ENCODE data around the gene SFXN3. TPM values are rescaled to one million over a fixed set of nuclear protein-coding genes. Genes with fewer than 3 reads are reported as not detected.

The SFXN3 gene
- total RNA-seq, 1 donor from 2014 or later, result 13.4 TPM

DNA sequence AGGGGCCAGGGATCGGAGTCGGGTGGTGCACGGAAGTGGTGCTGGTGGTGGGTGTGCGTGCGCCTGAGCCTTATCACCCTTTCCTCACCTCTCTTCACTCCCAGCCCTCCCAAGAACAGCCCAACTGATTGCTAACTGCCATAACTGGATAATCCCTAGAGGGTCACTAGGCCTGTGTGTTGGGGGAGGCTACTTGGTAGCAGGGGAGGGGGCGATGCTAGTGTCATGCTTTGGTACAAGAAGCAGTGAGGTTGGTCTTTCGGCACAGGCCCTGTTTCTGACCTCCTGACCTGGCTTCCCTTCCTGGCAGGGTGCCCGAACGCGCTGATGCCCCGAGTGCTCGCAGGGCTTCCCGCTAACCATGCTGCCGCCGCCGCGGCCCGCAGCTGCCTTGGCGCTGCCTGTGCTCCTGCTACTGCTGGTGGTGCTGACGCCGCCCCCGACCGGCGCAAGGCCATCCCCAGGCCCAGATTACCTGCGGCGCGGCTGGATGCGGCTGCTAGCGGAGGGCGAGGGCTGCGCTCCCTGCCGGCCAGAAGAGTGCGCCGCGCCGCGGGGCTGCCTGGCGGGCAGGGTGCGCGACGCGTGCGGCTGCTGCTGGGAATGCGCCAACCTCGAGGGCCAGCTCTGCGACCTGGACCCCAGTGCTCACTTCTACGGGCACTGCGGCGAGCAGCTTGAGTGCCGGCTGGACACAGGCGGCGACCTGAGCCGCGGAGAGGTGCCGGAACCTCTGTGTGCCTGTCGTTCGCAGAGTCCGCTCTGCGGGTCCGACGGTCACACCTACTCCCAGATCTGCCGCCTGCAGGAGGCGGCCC is 31.4 kb downstream of the SFXN3 start:
- Histone ChIP-seq H3K27ac (replicated peaks) (peak overlapping the region; percentile 99), H3K4me1 (peaks cover 79% of the 10 kb centered on the region), H3K27me3 (ENCODE audit: low read depth) (peaks cover 38% of the 10 kb centered on the region), H3K4me3 (peak overlapping the region; percentile 88), H3K9me3 (replicated peaks) (no peaks in the 10 kb centered on the region), H3K36me3 (no peaks in the 10 kb centered on the region)
- DNase-seq, result peak; percentile 60
- TF ChIP-seq, protein P1, sequence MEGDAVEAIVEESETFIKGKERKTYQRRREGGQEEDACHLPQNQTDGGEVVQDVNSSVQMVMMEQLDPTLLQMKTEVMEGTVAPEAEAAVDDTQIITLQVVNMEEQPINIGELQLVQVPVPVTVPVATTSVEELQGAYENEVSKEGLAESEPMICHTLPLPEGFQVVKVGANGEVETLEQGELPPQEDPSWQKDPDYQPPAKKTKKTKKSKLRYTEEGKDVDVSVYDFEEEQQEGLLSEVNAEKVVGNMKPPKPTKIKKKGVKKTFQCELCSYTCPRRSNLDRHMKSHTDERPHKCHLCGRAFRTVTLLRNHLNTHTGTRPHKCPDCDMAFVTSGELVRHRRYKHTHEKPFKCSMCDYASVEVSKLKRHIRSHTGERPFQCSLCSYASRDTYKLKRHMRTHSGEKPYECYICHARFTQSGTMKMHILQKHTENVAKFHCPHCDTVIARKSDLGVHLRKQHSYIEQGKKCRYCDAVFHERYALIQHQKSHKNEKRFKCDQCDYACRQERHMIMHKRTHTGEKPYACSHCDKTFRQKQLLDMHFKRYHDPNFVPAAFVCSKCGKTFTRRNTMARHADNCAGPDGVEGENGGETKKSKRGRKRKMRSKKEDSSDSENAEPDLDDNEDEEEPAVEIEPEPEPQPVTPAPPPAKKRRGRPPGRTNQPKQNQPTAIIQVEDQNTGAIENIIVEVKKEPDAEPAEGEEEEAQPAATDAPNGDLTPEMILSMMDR (IDR thresholded peaks at IDR 0.05; ENCODE audit: borderline replicate concordance), result peak; percentile 70
- intact Hi-C loops (cut with micrococcal nuclease), result no loop called here

DNA sequence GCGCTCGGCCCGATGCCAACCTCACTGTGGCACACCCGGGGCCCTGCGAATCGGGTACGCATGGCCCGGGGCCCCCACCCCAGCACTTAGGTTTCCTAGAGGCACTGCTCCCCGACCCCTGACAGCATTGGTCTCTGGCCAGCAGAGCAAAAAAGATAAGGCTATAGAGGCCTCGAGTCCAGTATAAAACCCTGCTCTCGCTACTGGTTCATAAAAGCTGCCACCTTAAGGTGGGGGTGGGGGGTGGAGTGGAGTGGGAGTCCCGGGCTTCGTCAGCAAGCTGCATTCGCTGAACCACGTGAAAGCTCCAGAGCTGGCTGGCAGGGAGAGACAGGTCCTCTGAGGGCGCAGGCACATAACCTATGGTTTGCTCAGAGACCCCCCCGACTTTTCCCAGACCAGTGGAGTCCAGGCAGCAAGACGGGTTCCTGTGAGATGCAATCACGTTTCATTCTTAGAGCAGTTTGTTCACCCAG is 32.1 kb downstream of the SFXN3 start:
- Histone ChIP-seq H3K9me3 (replicated peaks) (no peaks in the 10 kb centered on the region), H3K27me3 (ENCODE audit: low read depth) (peaks cover 40% of the 10 kb centered on the region), H3K4me3 (peak overlapping the region; percentile 88), H3K27ac (replicated peaks) (peak overlapping the region; percentile 99), H3K4me1 (peaks cover 84% of the 10 kb centered on the region), H3K36me3 (no peaks in the 10 kb centered on the region)
- intact Hi-C loops (cut with micrococcal nuclease), result no loop called here
- no peak for DNase-seq
- TF ChIP-seq, protein P1 (IDR thresholded peaks at IDR 0.05; ENCODE audit: borderline replicate concordance), result no peak

DNA sequence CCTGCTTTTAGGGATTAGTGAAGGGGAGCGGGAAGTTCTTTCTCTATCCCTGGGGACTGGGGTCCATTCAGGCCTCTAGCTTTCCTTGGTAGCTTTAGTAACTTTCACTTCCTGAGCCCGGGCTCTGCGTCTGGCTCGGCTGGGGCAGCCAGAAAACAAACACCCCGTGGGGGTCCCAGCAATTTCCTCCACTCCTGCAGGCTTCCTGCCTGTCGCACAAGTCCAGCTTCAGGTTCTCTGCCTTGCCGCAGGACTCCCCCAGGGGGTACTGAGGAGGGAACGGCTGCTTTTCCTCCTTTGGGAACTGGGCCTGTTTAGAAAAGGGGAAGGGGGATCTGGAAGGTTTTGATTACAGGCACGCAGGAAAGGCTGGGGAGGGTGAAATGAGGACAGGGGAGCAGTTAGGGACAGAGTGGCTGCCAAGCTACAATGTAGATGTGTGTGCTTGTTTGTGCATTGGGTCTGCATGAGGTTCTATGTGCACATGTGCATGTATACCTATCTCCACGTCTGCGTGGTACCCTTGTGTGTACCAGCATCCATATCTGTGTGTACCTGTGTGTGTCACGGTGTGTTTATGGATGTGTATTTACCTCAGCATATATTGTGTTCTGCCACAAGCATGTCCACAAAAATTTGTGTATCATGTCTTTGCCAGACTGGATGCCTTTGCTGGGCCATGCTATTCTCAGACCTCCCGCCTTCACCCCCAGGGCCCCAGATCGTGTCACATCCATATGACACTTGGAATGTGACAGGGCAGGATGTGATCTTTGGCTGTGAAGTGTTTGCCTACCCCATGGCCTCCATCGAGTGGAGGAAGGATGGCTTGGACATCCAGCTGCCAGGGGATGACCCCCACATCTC is 32.7 kb downstream of the SFXN3 start:
- peaks cover 84% of the 10 kb centered on the region for H3K4me1 ChIP-seq
- H3K9me3 ChIP-seq (replicated peaks), result no peaks in the 10 kb centered on the region
- no peaks in the 10 kb centered on the region for H3K36me3 ChIP-seq
- TF ChIP-seq, protein P1 (IDR thresholded peaks at IDR 0.05; ENCODE audit: borderline replicate concordance), result no peak
- DNase-seq, result no peak
- peak overlapping the region; percentile 99 for H3K27ac ChIP-seq (replicated peaks)
- intact Hi-C loops (cut with micrococcal nuclease), result no loop called here
- peak overlapping the region; percentile 88 for H3K4me3 ChIP-seq
- peaks cover 40% of the 10 kb centered on the region for H3K27me3 ChIP-seq (ENCODE audit: low read depth)

DNA sequence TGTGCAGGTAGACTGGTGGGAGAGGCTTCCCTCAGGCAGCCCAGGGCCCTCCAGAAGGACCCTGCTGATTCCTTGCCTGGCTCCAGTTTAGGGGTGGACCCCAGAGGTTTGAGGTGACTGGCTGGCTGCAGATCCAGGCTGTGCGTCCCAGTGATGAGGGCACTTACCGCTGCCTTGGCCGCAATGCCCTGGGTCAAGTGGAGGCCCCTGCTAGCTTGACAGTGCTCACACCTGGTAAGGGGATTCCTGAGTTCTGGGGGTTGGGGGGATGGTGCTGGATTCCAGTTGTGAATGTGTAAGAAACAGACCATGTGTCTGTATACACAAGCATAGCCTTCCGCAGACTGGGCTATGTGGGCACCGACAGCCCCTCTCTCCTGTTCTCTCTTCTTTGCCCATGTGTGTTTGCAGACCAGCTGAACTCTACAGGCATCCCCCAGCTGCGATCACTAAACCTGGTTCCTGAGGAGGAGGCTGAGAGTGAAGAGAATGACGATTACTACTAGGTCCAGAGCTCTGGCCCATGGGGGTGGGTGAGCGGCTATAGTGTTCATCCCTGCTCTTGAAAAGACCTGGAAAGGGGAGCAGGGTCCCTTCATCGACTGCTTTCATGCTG is 33.5 kb downstream of the SFXN3 start:
- Histone ChIP-seq H3K36me3 (no peaks in the 10 kb centered on the region), H3K4me1 (peaks cover 84% of the 10 kb centered on the region), H3K4me3 (no peak overlapping the region), H3K9me3 (replicated peaks) (no peaks in the 10 kb centered on the region), H3K27ac (replicated peaks) (peak overlapping the region; percentile 99), H3K27me3 (ENCODE audit: low read depth) (peaks cover 40% of the 10 kb centered on the region)
- TF ChIP-seq, protein P1 (IDR thresholded peaks at IDR 0.05; ENCODE audit: borderline replicate concordance), result no peak
- intact Hi-C loops (cut with micrococcal nuclease), result no loop called here
- no peak for DNase-seq

DNA sequence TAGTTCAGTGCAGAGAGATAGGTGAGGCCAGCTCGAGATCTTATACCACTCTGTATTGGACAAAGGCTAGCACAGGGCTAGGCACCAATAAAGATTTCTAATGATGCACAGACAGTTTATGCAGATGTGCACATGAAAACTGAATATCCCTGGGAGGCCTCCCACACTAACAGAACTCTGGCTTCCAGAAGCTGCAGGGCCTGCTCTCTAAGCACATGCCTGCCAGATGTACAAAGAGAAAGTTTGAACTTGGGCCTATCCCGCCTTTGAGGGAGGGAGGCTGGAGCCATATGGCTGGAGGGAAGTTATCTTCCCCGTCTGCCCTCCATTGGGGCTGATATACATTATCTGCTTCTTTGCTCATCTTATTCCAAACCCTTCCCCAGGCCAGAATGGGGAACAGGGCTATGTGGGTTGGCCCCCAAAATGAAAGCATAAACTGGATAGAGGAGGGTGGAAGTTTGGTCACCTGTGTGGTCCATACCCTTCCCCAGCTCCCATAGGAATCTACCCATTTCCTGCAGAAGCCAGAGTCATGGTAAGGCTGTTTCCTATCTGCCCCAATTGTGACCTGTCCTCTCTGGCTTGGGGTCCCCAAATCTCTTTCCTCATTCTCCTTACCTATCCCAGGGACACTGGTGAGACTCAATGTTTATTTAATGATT is 34.6 kb downstream of the SFXN3 start:
- H3K9me3 ChIP-seq (replicated peaks), result no peaks in the 10 kb centered on the region
- no peak for DNase-seq
- H3K27me3 ChIP-seq (ENCODE audit: low read depth), result peaks cover 40% of the 10 kb centered on the region
- peak overlapping the region; percentile 76 for H3K4me3 ChIP-seq
- no peaks in the 10 kb centered on the region for H3K36me3 ChIP-seq
- H3K4me1 ChIP-seq, result peaks cover 73% of the 10 kb centered on the region
- TF ChIP-seq, protein P1 (IDR thresholded peaks at IDR 0.05; ENCODE audit: borderline replicate concordance), result no peak
- peak overlapping the region; percentile 99 for H3K27ac ChIP-seq (replicated peaks)
- intact Hi-C loops (cut with micrococcal nuclease), result no loop called here
